ENCODE data around the gene TTLL10.
"Not testable (repeated sequence)": the region's sequence is repeated elsewhere in the genome, so short reads cannot be mapped to it uniquely, and the experiment has no call there.

The TTLL10 gene

DNA sequence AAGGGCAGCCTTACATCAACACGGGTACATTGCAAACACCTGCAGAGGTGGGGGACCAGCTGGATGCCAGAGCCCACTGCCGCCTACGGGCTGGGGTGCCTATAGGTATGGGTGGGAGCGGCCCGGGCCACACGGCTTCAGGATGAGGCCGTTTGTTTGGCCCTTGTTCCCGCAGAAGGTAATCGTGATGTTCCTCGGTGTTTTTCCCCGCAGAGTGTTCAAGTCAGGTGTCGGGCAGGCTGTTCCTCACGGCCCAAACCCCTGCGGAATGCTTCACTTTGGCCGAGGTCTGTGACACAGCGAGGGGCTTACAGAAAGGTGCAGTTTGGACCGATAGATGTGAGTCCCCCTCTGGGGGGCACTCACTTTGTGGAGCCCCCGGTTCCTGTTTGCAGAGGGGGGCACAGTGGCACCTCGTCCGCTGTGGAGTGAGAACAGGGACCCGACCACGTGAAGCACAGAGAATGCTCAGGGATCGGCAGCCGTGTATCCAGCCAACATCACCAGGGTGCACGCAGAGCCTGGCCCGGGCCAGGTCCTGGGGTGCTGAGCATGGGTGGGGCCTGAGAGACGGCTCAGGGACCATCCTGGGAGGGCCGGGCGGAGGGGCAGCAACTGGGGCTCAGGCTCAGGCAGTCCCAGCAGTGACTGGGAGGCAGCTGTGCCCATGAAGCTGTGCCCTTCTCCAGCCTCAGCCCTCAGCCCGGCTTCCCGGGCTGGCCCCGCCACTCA is 453 bp upstream of the TTLL10 start:
- DNase-seq (ENCODE audit: low read depth) = no peak

DNA sequence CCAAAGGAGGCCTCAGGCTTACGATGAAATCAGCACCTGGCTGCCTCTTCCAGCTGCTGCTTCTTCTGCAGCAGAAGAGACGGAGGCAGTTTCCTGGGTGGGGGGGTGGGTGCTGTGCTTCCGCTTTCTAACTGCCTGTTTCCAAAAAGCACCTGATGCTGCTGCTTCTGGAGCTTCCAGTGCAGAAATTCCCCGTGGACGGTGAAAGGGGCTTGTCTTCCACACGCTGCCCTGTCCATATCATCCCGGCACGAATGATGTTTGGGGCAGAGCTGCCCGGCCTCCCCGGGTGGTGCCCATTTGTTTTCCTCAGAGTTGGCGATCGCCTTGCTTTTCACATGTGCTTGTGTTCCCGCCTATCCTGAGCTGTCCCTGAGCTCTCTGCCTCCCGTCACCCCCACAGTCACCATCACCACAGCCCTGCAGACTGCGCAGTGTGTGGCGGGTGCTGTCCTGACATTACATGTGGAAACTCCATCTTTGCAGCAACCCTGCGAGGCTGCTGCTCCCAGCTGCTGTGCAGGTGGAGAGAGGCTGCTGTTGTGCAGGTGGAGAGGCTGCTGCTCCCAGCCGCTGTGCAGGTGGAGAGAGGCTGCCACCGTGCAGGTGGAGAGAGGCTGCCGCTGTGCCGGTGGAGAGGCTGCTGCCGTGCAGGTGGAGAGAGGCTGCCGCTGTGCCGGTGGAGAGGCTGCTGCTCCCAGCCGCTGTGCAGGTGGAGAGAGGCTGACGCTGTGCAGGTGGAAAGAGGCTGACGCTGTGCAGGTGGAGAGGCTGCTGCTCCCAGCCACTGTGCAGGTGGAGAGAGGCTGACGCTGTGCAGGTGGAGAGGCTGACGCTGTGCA is 1.8 kb downstream of the TTLL10 start:
- no peak for DNase-seq (ENCODE audit: low read depth)

DNA sequence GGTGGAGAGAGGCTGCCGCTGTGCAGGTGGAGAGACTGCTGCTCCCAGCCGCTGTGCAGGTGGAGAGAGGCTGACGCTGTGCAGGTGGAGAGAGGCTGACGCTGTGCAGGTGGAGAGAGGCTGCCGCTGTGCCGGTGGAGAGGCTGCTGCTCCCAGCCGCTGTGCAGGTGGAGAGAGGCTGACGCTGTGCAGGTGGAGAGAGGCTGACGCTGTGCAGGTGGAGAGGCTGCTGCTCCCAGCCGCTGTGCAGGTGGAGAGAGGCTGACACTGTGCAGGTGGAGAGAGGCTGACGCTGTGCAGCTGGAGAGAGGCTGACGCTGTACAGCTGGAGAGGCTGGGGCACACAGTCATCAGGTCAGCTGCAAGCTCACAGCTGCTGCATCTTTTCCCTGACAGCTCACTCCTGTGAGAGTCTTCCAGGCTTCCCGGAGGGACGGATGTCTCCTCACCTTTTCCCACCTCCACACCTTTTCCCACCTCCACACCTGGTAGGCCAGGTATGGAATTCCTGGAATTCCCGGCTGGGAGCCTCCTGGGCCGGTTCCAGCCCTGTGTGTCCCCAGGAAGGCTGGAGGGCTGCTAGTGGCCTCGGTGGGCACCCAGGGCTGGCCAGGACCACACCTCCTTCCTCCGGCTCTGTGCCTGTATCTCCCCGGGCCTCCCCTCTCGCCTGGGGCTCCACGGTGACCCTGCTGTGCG is 2.5 kb downstream of the TTLL10 start:
- not testable (repeated sequence) for DNase-seq (ENCODE audit: low read depth)

DNA sequence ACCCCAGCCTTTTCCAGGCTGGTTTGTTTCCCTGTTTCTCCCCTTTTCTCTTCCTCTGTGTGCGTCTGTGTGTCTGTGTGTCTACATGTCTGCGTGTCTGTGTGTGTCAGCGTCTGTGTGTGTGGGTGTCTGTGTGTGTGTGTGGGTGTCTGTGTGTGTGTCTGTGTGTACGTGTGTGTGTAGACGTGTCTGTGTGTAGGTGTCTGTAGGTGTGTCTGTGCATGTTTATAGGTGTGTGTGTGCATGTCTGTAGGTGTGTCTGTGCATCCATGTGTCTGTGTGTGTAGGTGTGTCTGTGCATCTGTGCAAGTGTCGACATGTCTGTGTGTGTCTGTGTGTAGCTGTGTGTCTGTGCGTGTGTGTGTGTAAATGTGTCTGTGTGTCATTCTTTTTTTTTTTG is 3.3 kb downstream of the TTLL10 start:
- DNase-seq (ENCODE audit: low read depth) = no peak

DNA sequence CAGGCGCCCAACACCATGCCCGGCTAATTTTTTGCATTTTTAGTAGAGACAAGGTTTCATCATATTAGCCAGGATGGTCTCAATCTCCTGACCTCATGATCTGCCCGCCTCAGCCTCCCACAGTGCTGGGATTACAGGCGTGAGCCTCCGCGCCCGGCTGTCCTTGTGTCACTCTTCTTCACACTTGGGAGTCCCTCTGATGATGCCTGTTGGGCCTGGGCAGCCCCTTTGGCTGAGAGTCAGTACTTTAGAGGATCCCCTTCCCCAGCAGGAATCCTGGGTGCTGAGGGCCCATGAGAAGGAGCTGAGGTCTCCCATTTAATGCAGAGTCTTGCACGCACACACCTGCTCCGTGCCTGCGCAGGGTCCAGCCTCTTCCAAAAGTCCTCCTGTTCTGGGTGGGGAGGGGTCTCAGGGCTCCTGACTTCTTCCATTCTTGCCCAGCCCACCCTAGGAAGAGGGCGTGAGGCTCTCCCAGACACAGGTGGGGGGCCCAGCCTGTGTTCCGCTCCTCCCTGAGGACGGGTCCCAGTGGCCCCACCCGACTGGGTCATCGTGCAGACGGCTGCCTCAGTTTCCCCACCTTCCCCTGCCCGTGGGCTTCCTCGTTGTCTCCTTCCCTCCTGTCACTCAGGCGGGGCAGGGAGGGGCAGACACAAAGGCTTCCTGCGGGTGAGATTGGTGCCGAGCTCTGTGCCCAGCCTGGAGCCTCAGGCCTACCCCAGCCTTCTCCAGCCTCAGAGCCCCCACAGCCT is 3.9 kb downstream of the TTLL10 start:
- no peak for DNase-seq (ENCODE audit: low read depth)

DNA sequence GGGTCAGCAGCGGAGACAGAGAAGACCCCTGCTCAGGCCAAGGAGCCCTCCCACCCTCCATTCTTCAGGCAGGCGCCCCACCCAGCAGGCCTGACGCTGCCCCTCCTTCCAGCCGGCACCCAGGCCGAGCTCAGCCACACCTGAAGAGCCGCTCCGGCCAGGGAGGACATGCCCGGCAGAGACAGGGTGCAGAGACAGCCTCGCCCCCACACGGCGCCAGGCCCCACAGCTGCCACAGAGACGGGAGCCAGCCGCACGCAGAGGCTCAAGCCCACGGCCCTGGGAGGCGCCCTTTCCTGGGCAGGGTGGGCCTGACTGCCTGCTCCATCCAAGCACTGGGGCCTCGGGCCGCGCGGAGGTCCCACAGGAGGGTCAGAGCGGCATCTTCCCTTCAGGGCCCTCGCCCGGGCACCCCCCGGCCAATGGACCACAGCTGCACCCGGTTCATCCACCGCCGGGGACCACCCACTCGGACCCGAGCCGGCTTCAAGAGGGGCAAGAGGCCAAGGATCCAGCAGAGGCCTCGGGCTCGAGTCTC is 5.2 kb downstream of the TTLL10 start:
- no peak for DNase-seq (ENCODE audit: low read depth)

DNA sequence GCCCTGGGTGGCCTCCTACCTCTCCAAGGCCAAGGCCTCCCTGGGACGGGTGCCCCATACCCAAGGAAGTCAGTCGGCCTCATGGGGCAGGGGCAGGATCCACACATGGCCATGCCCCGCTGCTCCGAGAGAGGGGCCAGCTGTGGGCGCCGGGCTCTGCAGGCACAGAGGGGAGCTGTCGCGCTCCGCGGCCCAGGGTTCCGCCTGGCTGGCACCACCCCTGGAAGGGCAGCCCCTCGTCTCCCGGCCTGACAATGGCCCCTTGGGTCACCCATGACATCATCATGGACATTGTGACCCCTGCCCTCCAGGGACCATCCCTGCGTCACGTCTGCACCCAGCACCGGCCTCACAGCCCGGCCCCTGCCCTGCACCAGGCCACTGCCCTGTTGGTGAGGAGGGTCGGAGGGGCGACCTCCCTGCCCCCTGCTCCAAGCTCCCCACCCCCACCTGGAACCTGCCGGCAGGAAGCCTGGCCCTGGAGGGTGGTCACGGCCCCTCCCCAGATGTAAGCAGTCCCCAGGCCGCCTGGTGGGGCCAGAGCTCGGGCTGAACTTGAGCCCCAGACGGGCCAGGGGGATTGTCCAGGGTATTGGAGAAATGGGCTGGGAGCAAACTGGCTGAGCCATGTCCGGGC is 5.8 kb downstream of the TTLL10 start:
- DNase-seq (ENCODE audit: low read depth) = no peak

DNA sequence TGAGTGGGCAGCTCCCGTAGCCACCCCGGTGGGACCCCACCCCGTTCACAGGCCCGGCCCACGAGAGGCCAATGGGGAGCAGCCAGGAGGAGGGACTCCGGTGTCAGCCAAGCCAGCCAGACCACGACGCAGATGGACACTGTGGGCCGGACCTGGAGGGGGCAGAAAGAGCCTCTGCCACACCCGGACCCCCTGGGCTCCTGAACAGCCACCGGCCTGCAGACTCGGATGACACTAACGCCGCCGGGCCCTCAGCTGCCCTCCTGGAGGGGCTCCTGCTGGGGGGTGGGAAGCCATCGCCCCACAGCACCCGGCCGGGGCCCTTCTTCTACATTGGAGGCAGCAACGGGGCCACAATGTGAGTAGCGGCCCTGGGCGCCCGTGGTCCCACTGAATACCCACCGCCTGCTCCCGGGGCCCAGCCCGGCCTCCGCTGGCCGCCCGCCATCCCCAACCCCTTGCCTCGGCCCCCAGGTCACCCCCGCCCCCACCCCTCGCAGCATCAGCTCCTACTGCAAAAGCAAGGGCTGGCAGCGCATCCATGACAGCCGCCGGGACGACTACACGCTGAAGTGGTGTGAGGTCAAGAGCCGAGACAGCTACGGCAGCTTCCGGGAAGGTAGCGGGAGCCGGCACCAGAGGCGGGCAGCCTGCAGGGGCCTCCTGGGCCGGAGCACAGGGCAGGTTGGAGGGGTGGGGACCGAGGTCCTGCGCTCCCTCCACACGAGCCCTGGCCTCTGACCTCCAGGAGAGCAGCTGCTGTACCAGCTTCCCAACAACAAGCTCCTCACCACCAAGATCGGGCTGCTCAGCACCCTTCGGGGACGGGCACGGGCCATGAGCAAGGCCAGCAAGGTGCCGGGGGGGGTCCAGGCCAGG is 6.5 kb downstream of the TTLL10 start:
- DNase-seq (ENCODE audit: low read depth) = no peak

DNA sequence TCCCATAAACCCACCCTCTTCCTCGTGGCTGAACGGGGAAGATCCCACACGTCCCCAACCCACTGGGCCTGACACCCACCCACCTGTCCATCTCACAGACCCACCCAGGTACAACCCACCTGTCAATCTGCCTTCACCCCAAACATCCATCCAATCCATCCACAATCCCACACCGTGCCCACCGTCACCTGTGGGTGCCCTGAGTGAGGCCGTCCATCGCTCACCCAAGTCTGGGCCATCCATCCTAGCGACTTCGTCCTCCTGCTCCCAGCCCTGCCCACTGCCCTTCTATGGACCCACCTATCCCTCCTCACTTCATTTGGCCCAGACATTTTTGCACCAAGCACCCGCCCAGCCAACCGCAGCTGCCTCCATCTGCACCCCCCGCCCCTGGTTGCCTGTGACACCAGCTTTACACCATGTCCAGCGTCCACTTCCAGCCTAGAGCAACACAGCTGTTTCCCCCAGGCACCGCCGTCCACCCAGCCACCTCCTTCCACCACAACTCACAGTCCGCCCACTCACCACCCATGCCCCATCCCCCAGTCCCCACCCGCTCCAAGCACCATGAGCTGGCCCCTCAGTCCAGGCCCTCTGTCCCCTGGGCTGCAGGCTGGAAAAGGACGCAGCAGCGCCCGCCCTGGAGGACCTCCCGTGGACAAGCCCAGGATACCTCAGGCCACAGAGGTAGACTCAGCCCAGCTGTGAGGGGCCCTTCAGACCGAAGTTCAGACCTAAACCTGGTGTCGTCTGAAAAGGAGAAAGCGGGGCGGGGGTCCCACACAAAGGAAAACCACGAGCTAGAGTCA is 7.7 kb downstream of the TTLL10 start:
- no peak for DNase-seq (ENCODE audit: low read depth)

DNA sequence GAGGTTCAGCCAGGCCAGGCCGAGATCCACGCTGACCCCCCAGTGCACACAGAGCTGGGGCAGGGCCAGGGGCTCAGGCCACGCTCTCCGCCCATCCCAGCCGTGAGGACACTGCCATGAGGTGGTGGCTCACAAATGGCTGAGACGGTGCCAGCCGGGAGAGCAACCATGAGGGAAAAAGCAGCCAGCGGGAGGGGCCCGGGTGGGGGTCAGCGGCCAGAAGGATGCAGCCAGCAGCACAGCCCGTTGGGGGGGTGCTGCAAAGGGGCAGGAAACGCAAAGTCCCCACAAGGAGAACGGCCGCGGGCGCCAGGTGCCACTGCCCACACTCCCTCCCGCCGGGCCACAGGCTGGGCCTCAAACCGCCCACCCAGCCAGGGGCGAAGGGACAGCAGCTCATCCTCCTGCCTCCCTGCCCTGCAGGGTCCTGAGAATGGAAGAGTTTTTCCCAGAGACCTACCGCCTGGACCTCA is 8.3 kb downstream of the TTLL10 start:
- no peak for DNase-seq (ENCODE audit: low read depth)

DNA sequence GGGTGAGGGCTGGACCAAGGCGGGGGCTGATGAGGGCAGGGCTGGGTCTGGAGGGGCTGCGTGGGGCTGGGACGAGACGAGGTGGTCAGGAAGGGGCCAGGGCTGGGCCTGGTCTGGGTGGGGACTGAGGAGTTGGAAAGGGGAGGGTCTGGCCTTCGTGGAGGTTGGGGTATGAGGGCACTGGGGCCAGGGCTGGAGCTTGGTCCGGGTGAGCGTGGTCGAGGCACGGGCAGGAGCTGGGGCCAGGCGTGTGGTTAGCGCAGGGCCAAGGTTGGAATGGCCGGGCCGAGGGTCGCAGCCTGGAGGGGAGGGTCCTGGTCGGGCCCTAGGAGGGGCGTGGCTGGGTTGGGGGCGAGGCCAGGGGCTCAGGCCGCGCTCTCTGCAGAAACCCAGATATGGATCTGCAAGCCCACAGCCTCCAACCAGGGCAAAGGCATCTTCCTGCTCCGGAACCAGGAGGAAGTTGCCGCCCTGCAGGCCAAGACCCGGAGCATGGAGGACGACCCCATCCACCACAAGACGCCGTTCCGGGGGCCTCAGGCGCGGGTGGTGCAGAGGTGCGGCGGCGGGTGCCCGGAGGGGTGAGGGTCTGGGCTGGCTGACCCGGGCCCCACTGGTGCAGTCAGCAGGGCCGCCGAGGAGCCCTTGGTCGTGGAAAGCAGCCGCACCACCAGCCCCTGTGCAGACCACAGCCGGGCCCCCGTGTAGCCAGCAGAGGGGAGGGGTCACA is 9.0 kb downstream of the TTLL10 start:
- DNase-seq (ENCODE audit: low read depth) = no peak

DNA sequence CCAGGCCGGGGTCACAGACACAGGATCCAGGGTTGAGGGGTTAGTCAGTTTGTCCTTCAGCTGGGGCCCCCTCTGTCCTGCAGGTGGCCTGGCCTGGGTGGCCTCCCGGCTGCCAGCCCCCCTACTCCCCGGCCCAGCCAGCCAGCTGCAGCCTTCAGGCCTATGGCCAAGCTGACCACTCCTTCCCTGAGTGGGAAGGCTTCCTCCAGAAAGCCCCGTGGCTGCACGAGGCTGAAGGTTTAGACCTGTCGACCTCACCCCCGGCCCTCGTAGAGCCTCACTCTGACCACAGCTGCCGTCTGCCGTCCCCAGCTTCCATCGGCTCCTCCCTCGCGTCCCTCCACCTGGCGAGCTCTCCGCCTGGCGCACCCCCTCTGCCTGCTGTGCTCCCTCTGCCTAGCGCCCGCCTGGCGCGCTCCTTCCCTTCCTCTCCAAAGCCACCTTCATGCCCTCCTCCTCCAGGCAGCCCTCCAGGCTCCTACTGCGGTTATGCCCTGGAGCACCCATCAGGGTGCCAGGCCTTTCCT is 9.6 kb downstream of the TTLL10 start:
- no peak for DNase-seq (ENCODE audit: low read depth)

DNA sequence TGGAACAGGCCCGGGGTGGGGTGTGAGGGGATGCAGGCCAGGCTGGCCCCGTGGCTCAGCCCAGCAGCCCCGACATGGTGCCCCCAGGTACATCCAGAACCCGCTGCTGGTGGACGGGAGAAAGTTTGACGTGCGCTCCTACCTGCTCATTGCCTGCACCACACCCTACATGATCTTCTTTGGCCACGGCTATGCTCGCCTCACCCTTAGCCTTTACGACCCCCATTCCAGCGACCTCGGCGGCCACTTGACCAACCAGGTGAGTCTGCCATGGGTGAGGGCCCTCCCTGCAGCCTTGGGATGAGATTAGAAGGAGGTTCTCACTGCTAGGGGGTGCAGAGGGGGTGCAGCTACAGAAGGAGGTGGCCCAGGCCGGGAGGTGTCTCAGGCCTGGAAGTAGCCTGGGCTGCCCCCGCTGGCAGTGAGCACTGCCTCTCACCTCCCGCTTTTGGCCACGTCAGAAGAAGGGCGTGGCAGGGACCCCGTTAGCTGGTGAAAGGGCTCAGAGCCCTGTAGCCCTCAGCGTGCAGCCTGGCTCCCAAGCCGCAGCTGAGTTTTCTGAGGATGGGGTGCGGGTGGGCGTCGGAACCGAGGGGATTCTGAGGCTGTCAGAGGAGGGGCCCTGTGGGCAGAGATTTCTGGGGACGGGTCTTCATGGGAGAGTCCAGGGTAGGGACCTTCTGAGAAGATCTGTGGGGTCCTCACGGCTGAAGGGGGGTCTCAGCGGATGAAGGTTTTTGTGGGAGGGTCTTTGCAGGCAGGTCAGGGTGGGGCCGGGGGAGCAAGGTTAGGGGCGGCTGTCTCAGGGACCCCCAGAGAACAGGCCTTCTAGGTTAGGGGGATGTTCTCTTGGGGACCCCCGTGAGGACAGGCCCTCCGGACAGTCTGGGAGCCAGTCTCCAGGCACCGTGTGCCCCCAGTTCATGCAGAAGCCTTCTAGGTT is 10.4 kb downstream of the TTLL10 start:
- no peak for DNase-seq (ENCODE audit: low read depth)

DNA sequence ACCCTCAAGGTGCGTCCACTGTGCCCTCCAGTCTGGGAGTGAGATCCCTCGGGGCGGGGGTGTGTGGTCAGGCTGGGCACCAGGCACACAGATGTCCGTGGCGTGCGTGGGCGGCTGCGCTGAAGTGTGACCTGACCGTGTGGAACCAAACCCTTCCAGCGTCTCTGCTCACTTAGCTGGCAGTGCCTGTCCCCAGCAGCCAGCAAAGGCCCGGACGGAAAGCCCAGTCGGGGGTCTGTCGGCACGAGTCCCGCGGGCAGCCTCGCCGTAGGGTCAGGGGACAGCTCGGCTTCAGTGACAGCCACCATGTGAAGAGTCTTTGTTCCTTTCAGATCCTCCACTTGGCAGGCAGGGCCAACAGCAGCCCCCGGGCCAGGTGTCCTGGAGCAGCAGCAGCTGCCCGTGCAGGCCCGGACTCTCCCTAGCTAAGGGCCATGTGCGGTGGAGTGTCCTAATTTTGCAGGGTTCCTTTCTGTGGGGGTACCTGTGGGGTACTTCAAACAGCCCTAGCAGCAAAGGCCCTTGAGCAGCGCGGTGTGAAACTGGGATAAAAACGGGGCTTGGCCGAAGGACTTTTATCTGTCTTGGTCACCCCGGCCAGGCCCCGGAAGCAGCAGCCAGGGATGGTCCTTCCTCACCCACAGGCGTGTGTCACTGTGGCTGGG is 11.6 kb downstream of the TTLL10 start:
- DNase-seq (ENCODE audit: low read depth) = no peak

DNA sequence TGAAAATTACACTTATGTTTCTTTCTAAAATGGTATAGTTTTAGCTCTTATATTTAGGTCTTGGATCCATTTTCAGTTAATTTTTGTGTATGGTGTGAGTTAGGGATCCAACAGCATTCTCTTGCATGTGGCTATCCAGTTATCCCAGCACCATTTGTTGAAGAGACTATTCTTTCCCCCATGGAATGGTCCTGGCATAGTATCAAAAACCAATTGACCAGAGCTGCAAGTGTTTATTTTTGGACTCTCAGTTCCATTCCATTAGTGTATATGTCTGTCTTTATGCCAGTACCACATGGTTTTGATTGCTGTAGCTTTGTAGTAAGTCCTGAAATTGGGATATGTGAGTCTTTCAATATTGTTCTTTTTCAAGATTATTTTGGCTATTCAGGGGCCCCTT is 14.3 kb downstream of the TTLL10 start:
- no peak for DNase-seq (ENCODE audit: low read depth)

DNA sequence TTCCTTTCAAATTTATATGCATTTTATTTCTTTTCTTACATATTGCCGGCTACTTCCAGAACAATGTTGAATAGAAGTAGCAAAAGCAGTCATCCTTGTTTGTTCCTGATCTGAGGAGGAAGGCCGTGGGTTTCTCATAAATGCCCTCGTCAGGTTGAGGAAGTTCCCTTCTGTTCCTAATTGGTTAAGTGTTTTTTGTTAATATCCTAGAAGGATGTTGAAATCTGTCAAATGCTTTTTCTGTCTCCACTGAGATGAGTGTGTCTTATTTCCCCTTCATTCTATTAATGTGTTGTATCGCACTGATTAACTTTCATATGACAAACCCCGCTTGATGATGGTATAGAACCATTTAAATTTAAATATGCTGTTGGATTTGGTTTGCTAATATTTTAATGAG is 15.4 kb downstream of the TTLL10 start:
- DNase-seq (ENCODE audit: low read depth) = no peak

DNA sequence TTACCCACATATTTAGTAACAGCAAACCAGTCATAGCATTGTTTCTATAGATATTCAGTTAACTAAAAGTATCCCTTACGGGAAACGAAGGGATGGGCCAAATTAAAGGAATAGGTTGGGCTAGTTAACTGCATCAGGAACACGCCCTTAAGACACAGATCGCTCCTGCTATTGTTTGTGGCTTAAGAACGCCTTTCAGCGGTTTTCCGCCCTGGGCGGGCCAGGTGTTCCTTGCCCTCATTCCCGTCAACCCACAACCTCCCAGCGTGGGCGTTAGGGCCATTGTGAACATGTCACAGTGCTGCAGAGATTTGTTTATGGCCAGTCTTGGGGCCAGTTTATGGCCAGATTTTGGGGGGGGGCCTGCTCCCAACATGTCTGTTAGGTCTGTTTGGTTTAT is 18.1 kb downstream of the TTLL10 start:
- no peak for DNase-seq (ENCODE audit: low read depth)
